Muscle of arm (tissue), 12 donors: Measurements from ENCODE around the gene CMC2. TPM values are rescaled to one million over a fixed set of nuclear protein-coding genes. Genes with fewer than 3 reads are reported as not detected.

Source experiments
- DNase-seq: peaks from one replicate; pipeline ENCODE4 v3.0.0-alpha.2; 2013
- polyA plus RNA-seq, 12 donors: library from polyadenylated mRNA; unstranded; fragments of 120-200 nt; gene quantifications; one replicate each; pipeline ENCODE4 v1.2.1, GENCODE V29; 2013; ENCODE audit not compliant: insufficient read length in 12 of 12

Gene CMC2
- polyA plus RNA-seq, 12 donors = 27.5 to 48.6 (median 36.1) TPM; not detected in 1

GRCh38 chr16:80982646-80983045 lies 24.0 kb downstream of the CMC2 start:
- no peak for DNase-seq

GRCh38 chr16:80981103-80981502 lies 25.6 kb downstream of the CMC2 start:
- DNase-seq = no peak

GRCh38 chr16:80976946-80977345 lies 29.7 kb downstream of the CMC2 start:
- no peak for DNase-seq

GRCh38 chr16:80974649-80975376 lies 31.9 kb downstream of the CMC2 start:
- no peak for DNase-seq

- no peak for DNase-seq
Measured at GRCh38 chr16:80973991-80974390, 32.7 kb downstream of the CMC2 start.

- no peak for DNase-seq
Measured at GRCh38 chr16:80972611-80973010, 34.1 kb downstream of the CMC2 start.

GRCh38 chr16:80971819-80972218 lies 34.9 kb downstream of the CMC2 start:
- DNase-seq = no peak

GRCh38 chr16:80969114-80969484 lies 37.6 kb downstream of the CMC2 start:
- DNase-seq = no peak

GRCh38 chr16:80968386-80969113 lies 38.1 kb downstream of the CMC2 start:
- no peak for DNase-seq

GRCh38 chr16:80966617-80967016 lies 40.1 kb downstream of the CMC2 start:
- DNase-seq = no peak

GRCh38 chr16:80964351-80964750 lies 42.3 kb downstream of the CMC2 start:
- no peak for DNase-seq

GRCh38 chr16:80962879-80963278 lies 43.8 kb downstream of the CMC2 start:
- DNase-seq = no peak

GRCh38 chr16:80958284-80958683 lies 48.4 kb downstream of the CMC2 start:
- no peak for DNase-seq

GRCh38 chr16:80954985-80955384 lies 51.7 kb downstream of the CMC2 start:
- no peak for DNase-seq

- no peak for DNase-seq
Measured at GRCh38 chr16:80948886-80949493, 57.7 kb downstream of the CMC2 start.

- DNase-seq = no peak
Measured at GRCh38 chr16:80947708-80948625, 58.7 kb downstream of the CMC2 start.

GRCh38 chr16:80947239-80947638 lies 59.4 kb downstream of the CMC2 start:
- DNase-seq = no peak

- no peak for DNase-seq
Measured at GRCh38 chr16:80946481-80946880, 60.2 kb downstream of the CMC2 start.

- no peak for DNase-seq
Measured at GRCh38 chr16:80940069-80940856, 66.4 kb downstream of the CMC2 start.

GRCh38 chr16:80938879-80939260 lies 67.8 kb downstream of the CMC2 start:
- DNase-seq = no peak
